ENCODE data around the gene NTM.
"Not testable (repeated sequence)": the region's sequence is repeated elsewhere in the genome, so short reads cannot be mapped to it uniquely, and the experiment has no call there.

NTM gene

GRCh38 chr11:131370090-131370751 is at the start of gene NTM:
Gene NTM (plus strand): TSS chr11:131370615.
- H3K27ac Mint-ChIP-seq = no peak within 1 kb of the TSS
- peaks cover 7% of the 10 kb centered on the region for H3K27me3 Mint-ChIP-seq
- H3K4me3 Mint-ChIP-seq = no peak within 1 kb of the TSS
- no peaks in the 10 kb centered on the region for H3K36me3 Mint-ChIP-seq
- H3K9me3 Mint-ChIP-seq = no peaks in the 10 kb centered on the region
- H3K4me1 Mint-ChIP-seq = no peaks in the 10 kb centered on the region

DNA sequence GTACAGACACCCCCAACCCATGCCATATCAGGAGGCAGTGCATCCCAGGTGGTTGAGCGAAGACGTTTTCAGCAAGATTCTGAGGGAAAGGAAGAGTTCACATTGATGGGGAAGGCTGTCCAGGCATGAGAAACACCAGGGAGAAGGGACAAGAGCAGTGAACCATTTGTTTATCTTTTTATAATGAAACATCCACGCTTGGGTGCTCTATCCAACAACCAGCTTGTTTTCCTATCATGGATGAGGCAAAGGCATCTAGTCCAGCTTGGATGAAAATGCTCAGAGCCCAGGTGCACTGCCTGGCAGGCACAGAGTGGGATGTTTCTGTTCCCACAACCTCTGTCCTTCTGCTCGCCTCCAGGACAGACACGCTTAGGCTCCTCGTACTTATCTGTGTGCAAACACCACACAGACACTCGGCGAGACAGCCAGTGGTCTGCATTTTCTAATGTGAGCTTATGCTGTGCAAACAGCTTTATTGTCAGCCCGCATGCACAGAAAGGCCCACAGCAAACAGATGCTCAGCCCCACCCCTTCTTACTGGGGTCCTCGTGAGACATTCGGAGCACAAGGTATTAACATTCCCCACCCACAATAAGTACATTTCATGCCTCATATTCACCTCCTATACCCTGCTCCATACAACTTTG is 45.4 kb upstream of the NTM start:
- Mint-ChIP-seq H3K27ac (no peak overlapping the region), H3K9me3 (no peaks in the 10 kb centered on the region), H3K27me3 (no peaks in the 10 kb centered on the region), H3K36me3 (no peaks in the 10 kb centered on the region), H3K4me3 (no peak overlapping the region), H3K4me1 (no peaks in the 10 kb centered on the region)

GRCh38 chr11:131326829-131327228 is 43.6 kb upstream of the NTM start:
- H3K4me3 Mint-ChIP-seq = no peak overlapping the region
- no peaks in the 10 kb centered on the region for H3K4me1 Mint-ChIP-seq
- H3K27me3 Mint-ChIP-seq = no peaks in the 10 kb centered on the region
- no peaks in the 10 kb centered on the region for H3K36me3 Mint-ChIP-seq
- H3K9me3 Mint-ChIP-seq = no peaks in the 10 kb centered on the region
- H3K27ac Mint-ChIP-seq = no peak overlapping the region

DNA sequence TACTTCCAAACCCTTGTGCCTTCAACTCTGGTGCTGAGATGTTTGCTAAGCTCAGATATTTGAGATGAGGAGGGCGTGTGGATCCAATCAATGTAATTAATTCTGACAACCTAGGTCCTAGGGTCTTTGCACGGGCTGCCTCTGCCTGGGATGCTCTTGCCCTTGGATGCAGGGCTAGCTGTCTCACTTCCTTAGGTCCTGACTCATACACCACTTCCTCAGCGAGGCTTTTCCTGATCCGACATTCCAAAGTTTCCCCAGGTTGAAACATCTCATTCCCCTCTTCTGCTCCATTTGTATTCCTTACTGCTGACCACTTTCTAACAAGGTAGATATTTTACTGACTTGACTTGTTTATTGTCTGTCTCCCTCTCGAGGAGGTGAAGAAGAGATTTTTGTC is 43.0 kb upstream of the NTM start:
- no peak overlapping the region for H3K27ac Mint-ChIP-seq
- H3K27me3 Mint-ChIP-seq = no peaks in the 10 kb centered on the region
- no peaks in the 10 kb centered on the region for H3K36me3 Mint-ChIP-seq
- no peak overlapping the region for H3K4me3 Mint-ChIP-seq
- no peaks in the 10 kb centered on the region for H3K4me1 Mint-ChIP-seq
- no peaks in the 10 kb centered on the region for H3K9me3 Mint-ChIP-seq

DNA sequence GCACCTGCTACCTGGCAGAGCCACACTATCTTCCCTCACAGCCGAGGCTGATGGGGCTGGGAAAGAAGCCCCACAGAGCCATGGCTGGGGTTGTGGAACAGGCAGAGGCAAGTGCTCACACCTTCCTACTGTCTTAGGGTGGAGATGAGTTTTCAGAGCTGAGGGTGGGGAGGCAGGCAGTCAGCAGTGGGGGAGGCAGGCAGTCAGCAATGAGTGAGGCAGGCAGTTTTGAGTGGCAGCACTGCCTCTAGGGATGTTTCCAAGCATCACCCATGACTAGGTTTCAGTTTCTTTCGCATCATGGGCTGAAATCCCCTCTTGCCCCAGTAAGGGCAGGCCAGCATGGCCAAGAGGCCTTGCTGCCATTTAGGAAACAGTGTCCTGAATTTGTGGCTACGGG is 41.6 kb upstream of the NTM start:
- no peak overlapping the region for H3K4me3 Mint-ChIP-seq
- no peaks in the 10 kb centered on the region for H3K36me3 Mint-ChIP-seq
- no peaks in the 10 kb centered on the region for H3K4me1 Mint-ChIP-seq
- H3K27me3 Mint-ChIP-seq = no peaks in the 10 kb centered on the region
- no peaks in the 10 kb centered on the region for H3K9me3 Mint-ChIP-seq
- no peak overlapping the region for H3K27ac Mint-ChIP-seq

DNA sequence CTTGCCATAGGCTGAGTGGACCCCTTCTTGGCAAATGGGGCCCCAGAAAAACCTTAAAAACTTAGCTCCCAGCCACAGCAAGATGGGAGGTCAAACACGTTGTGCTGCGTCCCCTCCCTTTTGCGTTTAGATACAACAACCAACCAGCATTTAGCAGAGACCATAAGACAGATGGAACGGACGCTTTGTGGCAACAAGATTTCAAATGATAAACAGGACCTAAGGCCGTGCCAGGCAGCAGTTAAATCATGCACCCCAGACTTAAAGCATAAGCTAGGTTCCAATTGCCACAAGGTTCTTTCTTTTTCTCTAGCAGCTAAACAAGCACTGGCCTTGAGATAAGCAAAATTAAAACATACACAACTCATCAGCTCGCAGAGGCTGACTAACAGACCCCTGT is 39.4 kb upstream of the NTM start:
- Mint-ChIP-seq H3K27ac (no peak overlapping the region), H3K27me3 (no peaks in the 10 kb centered on the region), H3K4me3 (no peak overlapping the region), H3K9me3 (peaks cover 5% of the 10 kb centered on the region), H3K4me1 (no peaks in the 10 kb centered on the region), H3K36me3 (no peaks in the 10 kb centered on the region)

DNA sequence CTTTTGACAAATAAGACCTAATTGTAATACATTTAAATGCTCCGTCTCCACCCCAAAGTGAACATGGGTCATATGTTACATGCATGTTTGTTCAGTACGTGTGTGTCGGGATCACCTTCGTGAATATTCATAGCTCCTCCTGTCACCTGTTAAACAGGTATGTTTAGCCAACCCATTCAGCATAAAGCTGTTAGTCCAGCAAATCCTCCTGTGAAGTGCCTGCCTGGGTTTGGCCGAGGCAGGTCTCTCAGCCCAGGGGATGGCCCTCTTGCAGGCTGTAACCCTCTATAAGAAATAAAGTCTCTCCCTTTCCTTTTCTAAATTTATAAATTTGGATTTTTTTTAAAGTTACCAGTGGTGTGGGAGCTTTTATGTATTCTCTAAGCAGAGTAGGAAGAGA is 38.9 kb upstream of the NTM start:
- Mint-ChIP-seq H3K36me3 (no peaks in the 10 kb centered on the region), H3K9me3 (peaks cover 5% of the 10 kb centered on the region), H3K27me3 (no peaks in the 10 kb centered on the region), H3K4me3 (no peak overlapping the region), H3K4me1 (no peaks in the 10 kb centered on the region), H3K27ac (no peak overlapping the region)

DNA sequence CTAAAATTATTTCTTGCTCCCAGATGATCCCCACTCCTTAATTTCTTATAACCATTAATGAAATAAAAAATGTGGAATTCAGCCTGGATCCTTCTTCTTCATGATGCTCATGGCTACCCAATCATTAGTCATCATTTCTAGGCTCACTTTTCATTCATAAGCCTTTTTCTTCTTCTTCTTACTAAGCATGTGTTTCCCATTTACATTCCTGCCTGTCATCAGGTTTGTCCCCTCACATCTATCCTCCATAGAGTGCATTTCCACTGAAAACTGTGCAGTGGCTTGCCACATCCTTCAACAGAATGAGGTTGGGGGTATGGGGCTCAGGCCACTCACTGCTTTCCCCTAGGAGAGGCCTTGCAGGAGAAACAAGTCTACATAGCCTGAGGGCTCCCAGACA is 35.8 kb upstream of the NTM start:
- H3K4me3 Mint-ChIP-seq = no peak overlapping the region
- no peaks in the 10 kb centered on the region for H3K4me1 Mint-ChIP-seq
- no peak overlapping the region for H3K27ac Mint-ChIP-seq
- H3K36me3 Mint-ChIP-seq = no peaks in the 10 kb centered on the region
- peaks cover 5% of the 10 kb centered on the region for H3K9me3 Mint-ChIP-seq
- H3K27me3 Mint-ChIP-seq = no peaks in the 10 kb centered on the region

GRCh38 chr11:131341900-131342299 is 28.5 kb upstream of the NTM start:
- H3K4me3 Mint-ChIP-seq, H3K27ac Mint-ChIP-seq, H3K4me1 Mint-ChIP-seq, H3K27me3 Mint-ChIP-seq, H3K9me3 Mint-ChIP-seq, H3K36me3 Mint-ChIP-seq: not testable (repeated sequence)

DNA sequence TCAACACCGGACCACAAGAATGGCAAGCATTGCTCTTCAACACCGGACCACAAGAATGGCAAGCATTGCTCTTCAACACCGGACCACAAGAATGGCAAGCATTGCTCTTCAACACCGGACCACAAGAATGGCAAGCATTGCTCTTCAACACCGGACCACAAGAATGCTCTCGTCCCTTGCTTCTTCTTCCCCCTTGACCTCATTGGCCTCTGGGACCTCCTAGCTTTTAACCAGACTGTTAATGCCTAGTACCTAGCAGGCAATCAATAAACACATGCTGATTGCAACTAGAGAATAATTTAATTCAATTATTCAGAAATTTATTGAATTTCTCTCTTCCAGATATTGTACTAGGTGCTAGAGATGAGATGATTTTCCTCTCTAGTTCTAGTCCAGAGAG is 28.0 kb upstream of the NTM start:
- H3K36me3 Mint-ChIP-seq, H3K27ac Mint-ChIP-seq, H3K4me3 Mint-ChIP-seq, H3K9me3 Mint-ChIP-seq, H3K27me3 Mint-ChIP-seq, H3K4me1 Mint-ChIP-seq: not testable (repeated sequence)

DNA sequence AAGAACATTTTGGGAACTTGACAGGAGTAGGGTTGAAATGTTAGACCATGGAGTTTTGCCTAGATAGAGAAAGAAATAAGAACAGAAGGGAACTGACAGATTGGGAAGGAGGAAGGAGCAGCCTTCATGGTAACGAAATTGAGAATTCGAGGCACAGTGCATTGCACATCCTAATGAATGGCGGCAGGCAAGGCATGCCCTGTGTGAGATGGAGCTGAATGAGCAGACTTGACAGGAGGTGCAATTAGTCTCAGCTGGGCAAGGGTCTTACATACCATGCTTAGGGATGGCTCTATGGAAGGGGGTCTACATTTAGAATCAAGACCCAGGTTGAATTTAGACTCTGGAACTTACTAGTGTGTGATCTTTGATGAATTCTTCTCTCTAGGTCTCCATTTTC is 25.0 kb upstream of the NTM start:
- no peaks in the 10 kb centered on the region for H3K9me3 Mint-ChIP-seq
- H3K27me3 Mint-ChIP-seq = no peaks in the 10 kb centered on the region
- no peak overlapping the region for H3K27ac Mint-ChIP-seq
- H3K4me3 Mint-ChIP-seq = no peak overlapping the region
- no peaks in the 10 kb centered on the region for H3K4me1 Mint-ChIP-seq
- H3K36me3 Mint-ChIP-seq = no peaks in the 10 kb centered on the region

- H3K27me3 Mint-ChIP-seq = no peaks in the 10 kb centered on the region
- H3K4me1 Mint-ChIP-seq = no peaks in the 10 kb centered on the region
- no peak overlapping the region for H3K27ac Mint-ChIP-seq
- no peaks in the 10 kb centered on the region for H3K36me3 Mint-ChIP-seq
- H3K9me3 Mint-ChIP-seq = no peaks in the 10 kb centered on the region
- H3K4me3 Mint-ChIP-seq = no peak overlapping the region
Observed at GRCh38 chr11:131349368-131350086, 20.9 kb upstream of the NTM start.

- no peaks in the 10 kb centered on the region for H3K4me1 Mint-ChIP-seq
- H3K27ac Mint-ChIP-seq = no peak overlapping the region
- H3K36me3 Mint-ChIP-seq = peaks cover 1% of the 10 kb centered on the region
- H3K27me3 Mint-ChIP-seq = peaks cover 1% of the 10 kb centered on the region
- H3K9me3 Mint-ChIP-seq = no peaks in the 10 kb centered on the region
- H3K4me3 Mint-ChIP-seq = no peak overlapping the region
Observed at GRCh38 chr11:131350872-131351271, 19.5 kb upstream of the NTM start.

DNA sequence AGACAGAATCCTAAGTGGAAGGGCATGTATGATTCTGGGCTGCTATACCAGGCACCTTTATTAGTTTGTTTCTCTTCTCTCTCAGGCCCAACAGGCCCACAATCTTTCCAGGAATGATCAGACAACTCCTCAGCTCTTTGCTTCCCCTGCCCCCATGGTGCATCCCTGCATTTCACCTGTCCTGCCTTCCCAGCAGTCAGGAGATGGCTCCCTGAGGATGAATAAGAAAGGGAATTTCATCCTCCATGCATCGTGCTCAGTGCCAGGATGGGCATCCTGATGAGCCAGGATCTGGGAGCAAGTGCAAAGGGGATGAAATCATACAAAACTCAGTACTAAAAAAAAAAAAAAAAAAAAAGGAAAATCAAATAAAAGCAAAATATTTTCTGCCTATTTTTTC is 18.6 kb upstream of the NTM start:
- Mint-ChIP-seq H3K4me3 (no peak overlapping the region), H3K27me3 (peaks cover 1% of the 10 kb centered on the region), H3K36me3 (peaks cover 1% of the 10 kb centered on the region), H3K9me3 (no peaks in the 10 kb centered on the region), H3K27ac (no peak overlapping the region), H3K4me1 (no peaks in the 10 kb centered on the region)

- no peak overlapping the region for H3K27ac Mint-ChIP-seq
Observed at GRCh38 chr11:131353766-131354165, 16.6 kb upstream of the NTM start.

DNA sequence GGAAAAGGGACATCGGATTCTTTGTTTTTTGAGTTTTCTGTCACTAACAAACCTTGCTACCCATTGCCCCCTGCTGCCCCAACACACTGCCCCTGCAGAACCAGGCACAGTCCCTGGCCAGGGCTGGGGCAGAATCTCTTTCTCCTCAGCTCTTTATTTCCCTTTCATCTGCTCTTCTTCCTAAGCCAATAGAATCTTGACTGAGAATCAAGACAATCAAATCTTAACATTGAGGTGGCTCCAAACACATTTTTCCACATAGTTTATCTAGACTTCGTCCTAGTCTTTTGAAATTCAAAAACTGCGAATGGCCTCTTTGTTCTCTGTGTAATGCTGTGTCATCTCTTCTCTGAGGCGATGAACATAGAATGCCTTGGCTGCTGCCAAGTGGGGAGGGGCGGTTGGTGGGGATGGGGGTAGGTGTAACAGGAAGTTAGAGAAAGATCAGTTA is 16.1 kb upstream of the NTM start:
- Mint-ChIP-seq H3K27ac (no peak overlapping the region), H3K9me3 (no peaks in the 10 kb centered on the region), H3K4me3 (no peak overlapping the region), H3K4me1 (no peaks in the 10 kb centered on the region), H3K27me3 (peaks cover 1% of the 10 kb centered on the region), H3K36me3 (peaks cover 1% of the 10 kb centered on the region)

More at GRCh38 chr11:131353766-131354165, 16.6 kb upstream of the NTM start:
- Mint-ChIP-seq H3K27me3 (peaks cover 1% of the 10 kb centered on the region), H3K36me3 (peaks cover 1% of the 10 kb centered on the region), H3K9me3 (no peaks in the 10 kb centered on the region), H3K4me3 (no peak overlapping the region), H3K4me1 (no peaks in the 10 kb centered on the region)
